Measurements from ENCODE around the gene STIL. TPM values are rescaled to one million over a fixed set of nuclear protein-coding genes. Genes with fewer than 3 reads are reported as not detected.

Gene STIL
- total RNA-seq, 4 donors from 2014 or later: 0.33 to 1.1 (median 0.63) TPM

GRCh38 chr1:47214549-47214948 lies 99.4 kb downstream of the STIL start:
- no peak for DNase-seq
- no peak for TF ChIP-seq CTCF (IDR thresholded peaks at IDR 0.05 in 4 of 5, conservative IDR thresholded peaks at IDR 0.05 in 1 of 5)
- no peak for TF ChIP-seq POLR2A (IDR thresholded peaks at IDR 0.05)
- in situ Hi-C loops (cut with MboI; ENCODE audit: low sequenced_read_pairs in 4 of 4): no loop called here
- intact Hi-C loops (cut with DNase I; ENCODE audit: low total_unique reads): no loop called here
- Histone ChIP-seq H3K4me1 (no peaks in the 10 kb centered on the region), H3K27ac (no peak overlapping the region), H3K4me3 (no peak overlapping the region), H3K27me3 (no peaks in the 10 kb centered on the region), H3K36me3 (no peaks in the 10 kb centered on the region), H3K9me3 (no peaks in the 10 kb centered on the region)
- no peak for ATAC-seq

- no peaks in the 10 kb centered on the region for H3K9me3 ChIP-seq
- H3K27ac ChIP-seq: peak overlapping the region in 1 of 4 donors; percentile 58
- no peaks in the 10 kb centered on the region for H3K27me3 ChIP-seq
- no peaks in the 10 kb centered on the region for H3K4me1 ChIP-seq
- no peak for ATAC-seq
- intact Hi-C loops (cut with DNase I; ENCODE audit: low total_unique reads) (no loop called here), in situ Hi-C loops (cut with MboI; ENCODE audit: low sequenced_read_pairs in 4 of 4) (no loop called here)
- no peak for DNase-seq
- no peak for TF ChIP-seq POLR2A (IDR thresholded peaks at IDR 0.05)
- no peak for TF ChIP-seq CTCF (IDR thresholded peaks at IDR 0.05 in 4 of 5, conservative IDR thresholded peaks at IDR 0.05 in 1 of 5)
- no peaks in the 10 kb centered on the region for H3K36me3 ChIP-seq
- no peak overlapping the region for H3K4me3 ChIP-seq
Observed at GRCh38 chr1:47213230-47213963, 100.5 kb downstream of the STIL start.

GRCh38 chr1:47212636-47213229 lies 101.2 kb downstream of the STIL start:
- H3K4me1 ChIP-seq: no peaks in the 10 kb centered on the region
- ATAC-seq: no peak
- TF ChIP-seq CTCF (IDR thresholded peaks at IDR 0.05 in 4 of 5, conservative IDR thresholded peaks at IDR 0.05 in 1 of 5): no peak
- no peak for TF ChIP-seq POLR2A (IDR thresholded peaks at IDR 0.05)
- DNase-seq: no peak
- intact Hi-C loops (cut with DNase I; ENCODE audit: low total_unique reads) (no loop called here), in situ Hi-C loops (cut with MboI; ENCODE audit: low sequenced_read_pairs in 4 of 4) (no loop called here)
- H3K36me3 ChIP-seq: no peaks in the 10 kb centered on the region
- H3K27me3 ChIP-seq: no peaks in the 10 kb centered on the region
- H3K9me3 ChIP-seq: no peaks in the 10 kb centered on the region
- H3K27ac ChIP-seq: peak overlapping the region in 3 of 4 donors; percentile 41 to 62 (median 58)
- no peak overlapping the region for H3K4me3 ChIP-seq

- DNase-seq: peak; percentile 18 to 34
- TF ChIP-seq CTCF (IDR thresholded peaks at IDR 0.05 in 4 of 5, conservative IDR thresholded peaks at IDR 0.05 in 1 of 5) (no peak), POLR2A (IDR thresholded peaks at IDR 0.05) (peak in 1 of 2 donors; percentile 25)
- in situ Hi-C loops (cut with MboI; ENCODE audit: low sequenced_read_pairs in 4 of 4) (no loop called here), intact Hi-C loops (cut with DNase I; ENCODE audit: low total_unique reads) (no loop called here)
- peak overlapping the region in 3 of 4 donors; percentile 41 to 62 (median 58) for H3K27ac ChIP-seq
- ATAC-seq: peak in 1 of 2 donors; percentile 63
- no peaks in the 10 kb centered on the region for H3K36me3 ChIP-seq
- no peak overlapping the region for H3K4me3 ChIP-seq
- H3K27me3 ChIP-seq: no peaks in the 10 kb centered on the region
- no peaks in the 10 kb centered on the region for H3K9me3 ChIP-seq
- H3K4me1 ChIP-seq: no peaks in the 10 kb centered on the region
Observed at GRCh38 chr1:47211796-47212269, 102.1 kb downstream of the STIL start.
